LNCaP clone FGC (cell line): ENCODE results near the gene WDR77.
A peak's percentile ranks its signal among the peaks of the same experiment; 100 is the strongest.

Source experiments
- DNase-seq: peaks from one replicate; pipeline ENCODE4 v3.0.0-alpha.2; 2011; ENCODE audit warnings: low read depth
- H3K4me3 ChIP-seq: 2 replicates; pipeline ENCODE4 v1.5.1; 2011; ENCODE audit warnings: mild to moderate bottlenecking, low read depth, low read length, control low read depth
- CTCF ChIP-seq: IDR thresholded peaks from 2 replicates; pipeline ENCODE4 v1.5.1; 2012; ENCODE audit warnings: mild to moderate bottlenecking; ENCODE audit not compliant: control insufficient read depth, insufficient read depth; ENCODE audit errors: extremely low read depth

WDR77 gene

DNA sequence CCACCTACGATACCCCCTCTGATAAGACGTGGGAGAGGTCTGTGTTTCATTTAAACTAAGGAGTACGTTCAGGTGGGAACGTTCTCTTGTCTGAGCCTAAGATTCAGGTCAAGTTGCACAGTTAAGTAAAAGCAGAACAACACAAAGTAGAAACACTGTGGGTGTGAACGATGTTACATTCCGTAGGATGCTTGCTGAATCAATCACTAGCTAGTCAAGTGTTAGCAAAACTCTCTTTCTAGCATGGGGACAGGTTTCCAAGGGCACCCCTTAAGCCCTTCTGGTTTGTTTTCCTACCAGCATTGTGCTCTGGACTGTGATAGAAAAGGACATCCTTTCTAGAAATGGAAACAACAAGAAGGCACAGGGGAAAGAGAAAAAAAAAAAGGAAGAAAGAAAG, 38.1 kb upstream of the WDR77 start:
- TF ChIP-seq CTCF = no peak

GRCh38 chr1:111486431-111486830, 37.4 kb upstream of the WDR77 start:
- TF ChIP-seq CTCF = no peak
- DNase-seq = no peak
- H3K4me3 ChIP-seq = no peak overlapping the region

More for the DNA sequence above, 38.1 kb upstream of the WDR77 start:
- H3K4me3 ChIP-seq = no peak overlapping the region
- DNase-seq = no peak

DNA sequence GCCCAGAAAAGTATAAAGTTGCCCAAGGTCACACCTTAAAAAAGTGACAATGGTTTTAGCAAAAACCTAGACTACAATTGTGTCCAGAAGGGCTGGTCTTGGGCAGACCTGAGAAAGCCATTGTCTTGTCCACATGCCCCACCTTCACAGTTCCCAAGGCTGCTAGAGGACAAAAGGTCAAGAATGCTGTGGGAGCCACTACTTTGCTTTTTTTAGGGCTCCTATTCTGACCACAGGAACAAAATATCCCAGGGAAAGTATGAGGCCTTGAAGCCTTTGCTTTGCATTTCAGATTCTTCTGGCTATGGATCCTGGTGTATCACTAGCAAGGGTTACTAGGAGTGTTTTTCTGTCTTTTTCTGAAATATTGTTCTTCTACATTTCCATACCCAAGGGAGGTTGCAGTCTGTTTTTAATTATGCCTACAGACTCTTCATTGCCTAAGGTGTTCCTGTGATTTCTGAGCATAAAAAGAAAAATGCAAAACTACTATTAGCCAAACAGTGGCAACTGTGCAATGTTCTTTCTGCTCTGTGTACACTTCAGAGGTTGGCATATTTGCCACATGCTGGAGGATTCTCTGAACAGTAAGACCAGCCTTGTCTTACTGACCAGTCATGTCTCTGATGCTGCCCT, 35.5 kb upstream of the WDR77 start:
- no peak for DNase-seq
- H3K4me3 ChIP-seq = no peak overlapping the region
- no peak for TF ChIP-seq CTCF

GRCh38 chr1:111483876-111484275, 34.8 kb upstream of the WDR77 start:
- no peak for DNase-seq
- no peak for TF ChIP-seq CTCF
- H3K4me3 ChIP-seq = no peak overlapping the region

DNA sequence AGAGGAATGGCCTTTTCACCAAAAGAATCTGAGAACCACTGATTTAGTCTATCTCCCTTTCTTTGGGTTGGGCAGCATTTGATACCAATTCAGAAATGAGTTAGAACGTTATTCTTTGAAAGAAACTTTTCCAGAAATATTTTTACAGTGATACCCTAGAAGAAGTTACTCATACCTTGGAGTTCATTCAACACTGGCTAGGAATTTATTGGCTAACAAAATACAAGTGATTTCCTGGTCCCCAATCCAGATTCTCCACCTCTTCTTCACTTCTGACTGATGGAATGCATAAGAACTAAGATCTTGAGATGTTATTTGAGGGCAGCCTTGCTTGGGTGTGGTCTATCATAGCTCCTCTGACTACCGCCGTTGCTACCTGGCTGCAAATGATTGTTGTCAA, 34.1 kb upstream of the WDR77 start:
- H3K4me3 ChIP-seq = no peak overlapping the region
- DNase-seq = no peak
- TF ChIP-seq CTCF = no peak

- no peak overlapping the region for H3K4me3 ChIP-seq
- peak; percentile 64 for DNase-seq
- peak; percentile 95 for TF ChIP-seq CTCF
These were observed 32.5 kb upstream of the WDR77 start for GRCh38 chr1:111481387-111482221.
